Left renal pelvis (tissue), 4 donors: ENCODE measurements around the gene LINGO1. TPM values are rescaled to one million over a fixed set of nuclear protein-coding genes. Genes with fewer than 3 reads are reported as not detected.

Source experiments
- DNase-seq, 4 donors: peaks; one replicate each; pipeline ENCODE4 v3.0.0-alpha.2; 2013; ENCODE audit warnings: low read depth in 4 of 4, low spot score in 3 of 4
- polyA plus RNA-seq, 4 donors: library from polyadenylated mRNA; unstranded; fragments of 120-200 nt; gene quantifications; one replicate each; pipeline ENCODE4 v1.2.1, GENCODE V29; 2013; ENCODE audit not compliant: insufficient read length in 4 of 4

Gene LINGO1
- polyA plus RNA-seq, 4 donors: 11.8 to 16.1 (median 14.6) TPM

DNA sequence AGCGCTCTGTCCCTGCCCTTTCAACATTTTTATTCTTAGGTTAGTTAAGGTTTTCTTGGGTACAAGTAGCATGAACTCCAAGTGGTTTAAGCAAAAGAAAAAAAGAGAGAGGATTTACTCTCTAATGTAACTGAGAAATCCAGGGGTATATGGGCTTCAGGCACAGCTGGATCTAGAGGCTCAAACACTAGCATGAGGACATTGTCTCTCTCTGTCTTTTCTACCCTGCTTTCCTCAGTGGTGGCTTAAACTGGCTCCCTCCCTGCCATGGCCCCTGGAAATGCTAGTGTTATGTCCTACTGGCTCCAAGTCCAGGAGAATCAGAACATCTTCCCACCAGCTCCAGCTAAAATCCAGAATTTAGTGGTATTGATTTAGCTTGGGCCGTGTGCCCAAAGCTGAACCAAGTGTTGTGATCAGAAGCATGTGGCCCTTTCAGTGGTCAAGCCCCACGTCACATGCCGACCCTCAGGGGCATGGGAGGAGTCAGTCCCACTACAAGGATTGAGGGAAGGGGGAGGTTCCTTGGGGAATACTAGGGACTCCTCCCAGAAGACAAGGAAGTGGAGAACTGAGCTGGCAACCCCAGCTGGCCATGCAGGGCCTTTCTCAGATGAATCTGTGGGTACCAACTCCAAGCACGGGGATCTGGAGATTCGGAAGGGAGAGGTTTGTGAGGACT, 58.0 kb downstream of the LINGO1 start:
- no peak for DNase-seq

DNA sequence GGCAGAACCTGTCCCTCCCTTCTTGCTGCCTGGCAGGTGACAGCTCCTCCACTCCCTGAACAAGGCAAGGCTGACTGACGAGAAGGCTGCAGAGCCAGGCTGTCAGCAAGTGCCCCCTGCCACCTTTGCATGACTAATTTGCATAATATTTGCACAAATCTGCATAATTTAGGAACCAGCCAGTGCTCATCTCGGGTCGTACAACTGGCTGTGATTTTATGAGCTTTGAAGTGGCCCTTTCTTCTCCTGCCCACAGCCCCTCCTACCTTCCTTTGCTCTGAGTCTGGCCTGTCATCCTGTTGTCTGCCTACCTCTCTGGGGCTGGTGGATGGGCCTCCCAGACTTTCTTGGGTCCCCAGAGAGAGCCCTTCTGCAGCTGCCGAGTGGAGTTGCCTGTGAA, 58.9 kb downstream of the LINGO1 start:
- no peak for DNase-seq

DNA sequence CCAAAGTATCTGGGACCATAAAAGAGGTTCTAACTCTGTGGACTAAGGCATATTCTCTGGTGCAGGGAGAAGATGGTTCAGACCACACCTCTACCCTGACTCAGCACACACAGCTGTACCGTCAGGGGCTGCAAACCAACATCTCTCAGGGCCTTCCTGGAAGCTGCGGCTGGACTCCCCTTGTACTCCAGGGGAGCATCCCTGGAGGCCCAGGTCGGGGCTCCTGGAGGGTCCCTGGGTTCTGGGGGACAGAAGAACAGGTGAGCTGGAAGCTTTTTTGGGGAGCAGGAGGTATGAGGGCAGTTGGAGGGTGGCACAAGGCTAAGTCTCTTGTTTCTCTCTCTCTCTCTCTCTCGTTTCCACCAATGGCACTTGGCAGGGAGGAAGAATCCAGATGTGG, 60.5 kb downstream of the LINGO1 start:
- DNase-seq: no peak

DNA sequence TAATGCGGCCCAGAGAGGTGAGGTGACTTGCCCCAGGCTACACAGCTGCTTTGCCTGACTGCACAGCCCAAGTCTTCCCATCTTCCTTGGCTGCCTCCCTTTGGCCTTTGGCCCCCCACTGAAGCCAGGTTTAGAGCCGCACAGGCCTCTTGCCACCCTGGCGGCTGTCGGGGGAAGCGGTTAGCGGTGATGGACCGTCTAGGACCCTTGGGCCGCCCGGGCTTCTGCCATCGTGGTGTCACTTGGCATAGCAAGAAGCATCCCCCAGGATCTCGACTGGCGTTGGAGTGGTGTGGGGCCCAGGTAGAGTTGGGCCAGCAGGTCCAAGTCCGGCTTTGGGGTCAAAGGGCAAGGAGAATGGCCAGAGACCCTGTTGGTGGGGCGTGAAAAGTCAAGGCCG, 61.0 kb downstream of the LINGO1 start:
- no peak for DNase-seq

DNA sequence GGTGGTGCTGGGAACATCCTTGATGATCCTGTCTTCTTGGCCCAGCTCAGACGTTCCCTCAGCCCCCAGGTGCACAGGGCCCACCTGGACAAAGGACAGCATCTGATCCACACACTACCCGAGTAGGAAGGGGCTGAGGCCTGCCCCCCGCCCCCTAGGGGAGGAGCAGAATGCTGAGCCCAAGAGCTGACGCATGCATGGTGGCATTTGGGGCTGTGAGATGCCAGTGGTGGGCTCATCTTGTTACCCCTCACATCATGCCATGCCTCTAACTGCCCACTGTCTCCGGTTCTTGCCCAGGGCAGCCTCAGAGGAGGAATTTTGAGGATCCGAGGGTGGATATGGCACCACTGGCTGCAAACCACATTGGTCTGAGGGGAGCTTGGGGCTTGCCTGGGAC, 61.5 kb downstream of the LINGO1 start:
- DNase-seq: no peak

DNA sequence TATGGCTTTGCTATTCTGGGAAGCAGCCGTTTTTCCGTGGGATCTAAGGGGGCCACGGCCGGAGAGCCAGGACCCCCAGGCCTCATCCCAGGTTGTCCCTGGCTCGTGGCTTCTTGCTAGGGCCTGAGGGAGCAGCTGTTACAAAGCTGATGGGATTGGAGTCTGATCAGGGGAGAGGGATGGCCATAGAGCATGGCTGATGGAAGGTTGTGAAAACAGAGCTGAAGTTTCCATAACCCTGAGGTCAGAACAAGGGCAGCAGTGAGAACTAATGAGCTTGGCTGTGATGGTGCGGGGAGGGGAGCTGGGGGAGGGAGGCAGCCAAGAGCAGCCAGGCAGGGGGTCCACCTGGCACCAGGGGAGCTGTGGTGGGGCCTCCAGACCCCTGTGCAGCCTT, 63.0 kb downstream of the LINGO1 start:
- peak in 2 of 4 donors; percentile 62 to 69 for DNase-seq

DNA sequence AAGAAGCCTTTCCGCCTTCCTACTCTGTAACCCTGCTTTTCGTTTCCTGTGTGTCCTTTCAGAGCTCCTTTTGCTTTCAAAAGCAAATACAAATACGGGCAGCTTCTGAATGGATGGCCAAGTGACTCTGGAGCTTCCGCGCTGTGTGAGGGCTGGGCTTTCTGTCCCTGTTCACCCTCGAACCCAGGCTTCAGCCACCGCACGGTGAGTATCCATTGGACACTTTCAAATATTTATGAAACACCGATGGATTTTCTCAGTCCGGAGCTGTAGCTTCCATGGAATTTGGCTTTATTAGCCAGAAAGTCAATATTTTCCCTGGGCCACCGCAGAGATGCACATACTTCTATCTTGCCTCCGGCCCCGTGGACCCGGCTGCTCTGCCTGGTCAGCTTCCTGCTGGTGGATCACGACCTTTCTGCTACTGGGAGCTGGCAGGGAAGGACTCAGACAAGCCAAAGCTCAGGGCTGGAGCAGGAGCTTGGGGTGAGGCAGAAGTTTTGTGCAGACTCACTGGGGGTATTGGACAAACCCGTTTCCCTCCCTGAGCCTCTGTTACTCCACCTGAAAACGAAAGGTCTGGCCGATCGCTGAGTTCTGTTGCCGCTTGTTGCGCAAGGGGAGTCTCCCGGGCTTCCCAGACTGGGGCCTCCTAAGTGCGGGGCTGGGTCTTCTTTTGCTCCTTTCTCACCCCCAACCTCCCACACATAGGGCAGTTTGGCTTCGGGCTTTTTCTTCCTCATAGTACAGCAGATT, 63.6 kb downstream of the LINGO1 start:
- no peak for DNase-seq

DNA sequence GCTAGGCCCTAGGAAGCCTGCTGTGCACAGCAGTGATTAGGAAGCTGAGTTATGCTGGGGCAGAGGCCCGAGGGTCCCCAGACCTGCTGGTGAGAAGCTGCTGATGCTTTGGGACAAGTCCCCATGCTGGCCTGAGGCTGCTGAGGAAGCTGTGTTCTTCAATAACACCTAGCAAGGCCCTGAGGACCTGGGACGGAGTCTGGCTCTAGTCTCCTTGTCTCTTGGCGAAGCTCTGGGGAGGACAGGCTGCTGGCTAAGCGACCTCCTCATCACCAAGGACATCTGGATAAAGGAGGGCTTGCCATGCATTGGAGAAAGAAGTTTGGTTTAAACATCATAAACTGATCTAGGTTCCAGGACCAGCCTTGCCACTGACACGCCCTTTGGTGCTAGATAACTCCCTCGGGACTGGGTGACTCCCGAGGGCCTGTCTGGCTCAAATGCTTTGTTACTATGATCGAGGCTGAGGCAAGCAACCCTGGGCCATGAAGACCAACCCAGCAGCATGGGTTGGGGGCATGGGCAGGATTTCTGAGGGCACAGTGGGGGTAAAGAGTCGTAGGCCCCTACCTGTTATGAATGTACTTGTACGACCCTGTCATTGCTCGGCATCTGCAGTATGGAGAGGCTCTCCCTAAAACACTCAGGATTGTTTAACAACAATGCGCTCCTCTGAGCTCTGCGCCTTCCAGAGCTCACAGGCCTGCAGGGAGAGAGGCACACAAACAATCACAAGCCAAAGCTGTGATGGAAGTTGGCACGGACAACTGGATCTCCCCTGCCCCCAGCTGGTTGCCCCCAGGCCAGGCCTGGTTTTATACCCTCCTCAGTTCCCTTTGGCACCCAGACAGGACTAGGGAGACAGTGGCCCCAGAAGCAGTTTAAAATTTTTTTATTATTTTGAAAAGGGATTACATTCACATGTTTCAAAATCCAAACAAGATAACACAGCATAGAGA, 64.4 kb downstream of the LINGO1 start:
- no peak for DNase-seq

DNA sequence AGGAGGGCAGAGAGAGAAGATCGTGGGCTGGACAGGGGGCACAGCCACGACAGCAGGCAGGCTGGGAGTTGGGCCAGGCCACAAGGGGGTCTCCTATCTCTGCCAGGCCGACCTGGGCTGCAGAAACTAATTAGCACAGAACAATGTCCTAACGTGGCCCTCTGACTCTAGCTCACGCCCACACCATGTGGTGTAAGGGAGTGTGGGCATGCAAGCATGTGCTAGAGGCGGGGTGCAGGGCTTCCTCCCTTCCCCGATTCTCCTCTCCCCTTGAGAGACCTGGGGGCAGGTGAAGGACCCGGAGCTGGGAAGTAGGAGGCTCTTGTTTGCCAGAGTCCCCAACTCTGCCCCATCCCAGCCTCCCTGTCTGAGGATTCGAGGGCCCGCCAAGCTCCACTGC, 65.5 kb downstream of the LINGO1 start:
- DNase-seq: no peak

DNA sequence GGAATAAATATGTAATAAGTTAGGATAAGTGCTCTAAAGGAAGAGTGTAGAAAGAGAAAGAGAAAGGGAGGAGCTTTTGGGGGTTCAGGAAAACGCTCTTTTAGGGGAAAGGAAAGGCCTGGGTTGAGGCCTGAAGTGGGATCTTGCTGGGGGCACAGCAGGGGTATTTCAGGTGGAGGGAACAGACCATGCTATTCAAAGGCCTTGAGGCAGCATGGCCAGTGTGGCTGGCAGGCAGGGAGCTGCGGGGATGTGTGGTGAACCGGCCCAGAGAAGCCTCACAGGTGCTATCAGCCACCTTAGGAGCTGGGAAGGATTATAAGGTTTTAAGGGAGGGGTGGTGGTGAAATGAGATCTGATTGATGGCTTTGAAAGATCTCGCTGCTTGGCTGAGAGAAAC, 66.6 kb downstream of the LINGO1 start:
- DNase-seq: no peak

DNA sequence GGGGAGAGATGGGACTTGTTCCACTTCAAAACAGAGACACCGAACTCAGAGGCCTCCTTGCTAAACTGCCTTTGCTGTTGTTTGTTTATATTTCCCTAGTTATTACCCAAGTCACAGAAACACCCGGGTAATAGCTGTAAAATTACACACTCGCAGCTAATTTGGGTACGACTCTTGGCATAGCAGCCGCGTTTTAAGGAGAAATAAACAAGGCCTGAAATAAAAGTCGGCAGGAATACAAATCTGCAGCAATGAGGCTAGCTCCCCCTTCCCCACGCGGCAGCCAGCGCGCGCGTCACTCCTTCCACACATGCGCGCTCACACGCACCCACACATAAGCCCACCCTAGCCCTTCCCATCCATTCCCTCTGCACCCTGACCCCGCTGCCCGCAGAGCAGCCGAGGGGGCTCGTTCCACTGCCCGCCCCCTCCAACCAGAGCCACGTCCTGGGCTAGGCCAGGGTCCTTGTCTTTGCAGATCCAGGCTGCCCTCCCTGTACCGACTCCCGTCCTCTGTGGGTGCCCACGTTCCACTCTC, 67.3 kb downstream of the LINGO1 start:
- DNase-seq: no peak

DNA sequence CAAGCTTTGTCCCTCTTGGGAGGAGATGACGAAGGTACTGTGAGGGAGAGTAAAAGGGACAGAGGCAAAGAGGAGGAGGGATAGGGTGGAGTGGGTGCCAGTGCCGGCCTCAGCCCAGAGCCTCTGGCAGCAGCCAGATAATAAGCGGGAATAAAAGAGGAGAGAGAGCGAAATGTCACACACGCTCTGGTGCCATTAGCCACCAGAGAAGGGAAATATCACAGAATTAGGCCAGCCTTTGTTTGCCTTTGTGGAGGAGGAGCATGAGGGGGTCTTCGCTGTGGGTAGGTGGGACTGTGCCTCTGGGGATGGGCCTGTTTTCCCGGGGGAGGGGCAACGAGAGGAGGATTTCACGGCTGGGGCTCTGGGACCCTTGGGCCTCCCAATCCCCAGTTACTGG, 67.8 kb downstream of the LINGO1 start:
- DNase-seq: no peak

DNA sequence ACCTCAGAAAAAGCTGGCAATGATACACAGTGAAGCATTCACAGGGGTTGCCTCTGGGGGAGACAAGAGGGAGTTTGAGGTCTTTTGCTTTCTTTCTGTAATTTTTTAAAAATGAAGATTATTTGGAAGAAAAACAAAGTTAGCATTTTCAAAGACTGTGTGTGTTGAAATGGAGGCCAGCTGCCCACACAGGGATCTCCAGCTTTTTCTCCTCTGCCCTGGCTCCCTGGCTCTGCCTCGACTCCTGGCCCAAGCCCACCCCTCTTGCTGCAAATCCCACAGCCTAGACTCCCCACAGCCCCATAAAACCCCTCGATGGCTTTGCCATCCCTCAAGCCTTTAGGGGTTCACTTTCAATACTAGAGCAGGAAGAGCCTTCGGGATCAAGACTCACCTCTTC, 68.4 kb downstream of the LINGO1 start:
- DNase-seq: no peak

DNA sequence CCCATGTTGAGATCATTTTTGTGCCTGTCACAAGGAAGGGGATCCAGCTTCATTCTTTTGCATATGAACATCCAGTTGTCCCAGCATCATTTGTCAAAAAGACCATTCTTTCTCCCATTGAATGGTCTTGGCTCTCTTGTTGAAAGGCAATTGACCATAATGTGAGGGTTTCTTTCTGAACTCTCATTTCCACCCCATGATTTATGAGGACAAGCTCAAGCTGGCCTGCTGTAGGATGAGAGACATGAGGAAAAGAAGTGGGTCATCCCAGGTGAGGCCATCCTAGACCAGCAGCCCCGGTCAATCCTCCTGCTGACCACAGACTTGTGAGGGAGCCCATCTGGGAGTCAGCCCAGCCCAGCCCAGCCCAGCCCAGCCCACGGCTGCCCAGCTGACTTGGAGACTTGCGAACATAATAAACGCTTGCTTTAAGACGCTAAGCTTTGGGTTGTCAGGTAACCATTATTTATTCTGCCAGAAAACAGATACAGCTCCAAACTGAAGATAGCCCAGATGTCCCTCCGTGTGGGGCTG, 69.0 kb downstream of the LINGO1 start:
- DNase-seq: no peak

Other genes starting within 250 kb of the LINGO1 start
- 10 to 100 TPM; 31.8 to 41.7 (median 32.5) TPM for gene PEAK1, start 212.8 kb downstream of the LINGO1 start, polyA plus RNA-seq
- gene HMG20A, start 212.0 kb downstream of the LINGO1 start, polyA plus RNA-seq: 10 to 100 TPM; 55.8 to 74.6 (median 70.2) TPM